GM12801 (cell line): Measurements from ENCODE around the gene CRIP3.

Experiments used
- CTCF ChIP-seq: IDR thresholded peaks from one replicate; pipeline ENCODE4 v1.5.1; 2011; ENCODE audit warnings: control low read depth; ENCODE audit not compliant: insufficient read length; ENCODE audit errors: extremely low read depth

CRIP3 gene

GRCh38 chr6:43261198-43261597 lies 47.4 kb downstream of the CRIP3 start:
- no peak for TF ChIP-seq CTCF

GRCh38 chr6:43260791-43261190 lies 47.8 kb downstream of the CRIP3 start:
- TF ChIP-seq CTCF = no peak

GRCh38 chr6:43258807-43259686 lies 49.6 kb downstream of the CRIP3 start:
- TF ChIP-seq CTCF = no peak

- TF ChIP-seq CTCF = no peak
Observed at GRCh38 chr6:43258180-43258579, 50.4 kb downstream of the CRIP3 start.

GRCh38 chr6:43257367-43258145 lies 51.1 kb downstream of the CRIP3 start:
- TF ChIP-seq CTCF = no peak

- TF ChIP-seq CTCF = no peak
Observed at GRCh38 chr6:43256670-43257366, 51.8 kb downstream of the CRIP3 start.
